Kidney tubule cell (primary cell): ENCODE results near the gene EHD2.

Source experiments
- DNase-seq: peaks from one replicate; pipeline ENCODE4 v3.0.0-alpha.2; 2018; ENCODE audit warnings: low spot score

The EHD2 gene

DNA sequence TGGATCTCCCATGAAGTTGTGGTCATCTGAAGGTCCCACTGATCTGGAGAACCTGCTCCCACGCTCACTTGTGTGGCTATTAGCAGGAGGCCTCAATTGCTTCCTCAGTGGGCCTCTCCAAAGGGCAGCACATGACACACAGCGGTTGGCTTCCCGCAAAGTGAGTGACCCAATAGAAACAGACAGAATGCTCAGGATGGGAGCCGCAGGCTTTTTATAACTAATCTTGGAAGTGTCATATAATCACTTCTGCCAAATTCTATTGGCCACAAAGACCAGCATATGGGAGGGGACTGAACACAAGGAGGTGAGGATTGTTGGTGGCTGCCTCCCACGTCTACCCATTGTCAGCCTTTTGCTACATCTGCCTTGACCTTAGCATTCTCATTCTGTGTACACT is 22.1 kb upstream of the EHD2 start:
- no peak for DNase-seq

DNA sequence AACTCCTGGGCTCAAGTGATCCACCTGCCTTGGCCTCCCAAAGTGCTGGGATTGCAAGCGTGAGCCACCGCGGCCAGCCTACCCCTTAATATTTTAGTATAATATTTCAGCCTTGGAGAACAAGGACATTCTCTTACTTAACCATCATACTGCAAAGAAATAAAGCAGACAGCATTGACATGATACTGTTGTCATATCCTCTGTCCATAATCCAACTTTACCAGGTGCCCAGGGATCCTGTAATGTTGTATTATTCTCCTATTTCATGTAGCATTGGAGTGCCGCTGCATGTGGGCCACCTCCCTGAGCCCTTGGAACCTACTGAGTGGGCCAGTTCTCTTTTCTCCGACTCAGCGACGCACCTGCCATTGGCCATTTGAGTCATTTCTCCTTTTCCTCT is 21.4 kb upstream of the EHD2 start:
- no peak for DNase-seq

DNA sequence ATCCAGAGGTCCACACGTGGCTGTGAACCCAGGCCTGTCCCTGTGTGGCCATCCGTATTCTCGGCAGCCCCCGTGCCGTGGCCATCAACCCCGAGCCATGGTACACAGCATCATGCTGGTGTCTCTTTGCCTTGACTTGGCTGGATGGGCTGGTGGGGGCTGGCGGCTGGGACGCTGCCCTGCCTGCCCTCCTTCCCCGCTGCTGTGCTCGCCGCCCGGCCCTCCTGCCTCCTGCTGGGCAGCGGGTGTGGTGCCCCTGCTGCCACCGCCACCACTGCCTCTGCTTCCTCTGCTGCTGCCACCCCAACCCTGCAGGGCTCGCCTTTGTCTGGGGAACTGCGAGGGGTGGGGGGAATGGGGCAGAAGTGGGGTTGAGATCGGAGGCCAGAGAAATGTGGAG is 19.7 kb upstream of the EHD2 start:
- no peak for DNase-seq

DNA sequence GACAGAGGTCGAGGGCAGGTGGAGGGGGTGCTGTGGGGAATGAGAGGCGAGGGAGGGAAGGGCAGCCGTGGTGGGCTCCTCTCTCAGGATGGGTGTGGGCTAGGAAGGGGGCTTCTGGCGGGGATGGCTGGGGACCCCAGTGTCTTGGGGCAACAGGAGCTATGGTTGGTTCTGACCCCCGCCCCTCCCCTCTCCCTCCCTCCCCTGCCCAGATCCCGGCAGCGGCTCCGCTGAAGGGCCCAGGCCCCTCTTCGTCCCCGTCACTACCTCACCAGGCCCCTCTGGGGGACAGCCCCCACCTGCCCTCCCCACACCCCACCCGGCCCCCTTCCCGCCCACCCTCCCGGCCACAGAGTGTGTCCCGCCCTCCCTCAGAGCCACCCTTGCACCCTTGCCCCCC is 19.3 kb upstream of the EHD2 start:
- no peak for DNase-seq

DNA sequence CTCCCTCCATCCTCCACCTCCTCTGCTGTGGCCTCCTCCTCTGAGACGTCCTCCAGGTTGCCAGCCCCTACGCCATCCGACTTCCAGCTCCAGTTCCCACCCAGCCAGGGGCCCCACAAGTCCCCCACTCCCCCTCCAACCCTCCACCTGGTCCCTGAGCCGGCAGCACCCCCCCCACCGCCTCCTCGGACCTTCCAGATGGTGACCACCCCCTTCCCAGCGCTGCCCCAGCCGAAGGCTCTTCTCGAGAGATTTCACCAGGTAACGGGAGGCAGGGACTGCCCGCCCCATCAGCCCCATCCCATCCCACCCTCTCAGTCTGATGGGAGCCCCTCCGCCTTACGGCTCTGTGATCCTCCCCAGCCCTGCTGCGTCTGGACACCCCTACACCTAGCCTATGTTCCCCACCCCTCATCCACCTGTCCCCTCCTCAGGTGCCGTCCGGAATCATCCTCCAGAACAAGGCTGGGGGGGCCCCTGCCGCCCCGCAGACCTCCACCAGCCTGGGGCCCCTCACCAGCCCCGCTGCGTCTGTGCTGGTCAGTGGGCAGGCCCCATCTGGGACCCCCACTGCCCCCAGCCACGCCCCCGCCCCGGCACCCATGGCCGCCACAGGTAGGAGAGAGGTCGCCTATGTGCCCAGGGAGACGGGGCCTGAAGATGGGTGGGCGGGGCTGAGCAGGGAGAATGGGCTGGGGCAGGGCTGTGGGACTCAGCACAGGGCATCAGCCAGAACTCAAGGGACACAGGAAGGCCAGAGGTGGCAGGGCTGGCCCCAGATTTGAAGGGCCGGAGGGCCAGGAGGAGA is 18.6 kb upstream of the EHD2 start:
- no peak for DNase-seq

DNA sequence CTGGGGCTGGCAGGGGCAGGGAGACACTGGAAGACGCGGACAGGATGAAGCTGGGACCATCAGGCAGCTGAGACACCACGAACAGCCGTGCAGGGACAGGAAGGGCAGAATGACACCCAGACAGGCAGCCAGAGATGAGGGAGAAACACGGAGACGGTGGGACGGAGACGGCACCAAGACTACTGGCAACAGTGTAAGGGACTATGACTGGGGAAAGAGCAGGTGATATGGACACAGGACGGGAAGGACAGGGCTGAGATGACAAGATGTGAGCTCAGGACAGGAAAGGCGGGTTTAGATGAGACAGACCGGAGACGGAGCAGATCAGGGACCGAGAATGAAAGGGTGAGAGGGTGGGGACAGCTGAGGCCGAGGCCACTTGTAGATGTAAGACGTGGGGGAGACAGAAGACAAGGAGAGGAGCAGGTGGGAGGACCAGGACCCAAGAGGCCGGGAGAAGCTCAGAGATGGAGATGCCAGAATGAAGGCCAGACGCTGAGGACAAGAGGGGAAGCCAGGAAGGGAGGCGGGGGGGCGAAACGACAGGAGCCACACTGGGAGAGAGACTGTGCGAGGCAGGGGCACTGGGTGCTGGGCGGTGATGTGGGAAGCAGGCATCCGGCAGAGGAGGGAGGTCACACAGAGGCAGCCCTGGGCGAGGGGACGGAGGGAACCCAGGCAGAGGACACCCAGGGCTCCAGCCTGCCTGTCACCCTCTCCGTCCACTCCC is 17.5 kb upstream of the EHD2 start:
- no peak for DNase-seq

DNA sequence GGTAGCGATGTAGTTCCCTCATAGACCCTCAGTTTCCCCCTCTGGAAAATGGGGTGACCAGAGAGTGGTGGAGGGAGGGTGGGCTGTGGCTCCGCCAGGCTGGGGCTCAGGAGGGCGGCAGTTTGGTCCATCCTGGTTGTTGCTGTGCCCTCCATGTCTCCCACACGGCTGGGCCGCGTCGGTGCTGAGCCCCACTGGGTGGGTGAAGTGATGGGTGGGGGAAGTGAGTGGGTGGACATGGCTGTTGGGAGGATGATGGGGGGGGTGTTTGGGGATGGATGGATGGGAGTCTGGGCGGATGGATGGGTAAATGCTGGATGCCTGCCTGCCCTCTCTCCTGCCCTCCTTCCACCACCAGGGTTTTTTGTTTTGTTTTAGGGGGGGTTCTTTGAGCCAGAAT is 16.6 kb upstream of the EHD2 start:
- no peak for DNase-seq

DNA sequence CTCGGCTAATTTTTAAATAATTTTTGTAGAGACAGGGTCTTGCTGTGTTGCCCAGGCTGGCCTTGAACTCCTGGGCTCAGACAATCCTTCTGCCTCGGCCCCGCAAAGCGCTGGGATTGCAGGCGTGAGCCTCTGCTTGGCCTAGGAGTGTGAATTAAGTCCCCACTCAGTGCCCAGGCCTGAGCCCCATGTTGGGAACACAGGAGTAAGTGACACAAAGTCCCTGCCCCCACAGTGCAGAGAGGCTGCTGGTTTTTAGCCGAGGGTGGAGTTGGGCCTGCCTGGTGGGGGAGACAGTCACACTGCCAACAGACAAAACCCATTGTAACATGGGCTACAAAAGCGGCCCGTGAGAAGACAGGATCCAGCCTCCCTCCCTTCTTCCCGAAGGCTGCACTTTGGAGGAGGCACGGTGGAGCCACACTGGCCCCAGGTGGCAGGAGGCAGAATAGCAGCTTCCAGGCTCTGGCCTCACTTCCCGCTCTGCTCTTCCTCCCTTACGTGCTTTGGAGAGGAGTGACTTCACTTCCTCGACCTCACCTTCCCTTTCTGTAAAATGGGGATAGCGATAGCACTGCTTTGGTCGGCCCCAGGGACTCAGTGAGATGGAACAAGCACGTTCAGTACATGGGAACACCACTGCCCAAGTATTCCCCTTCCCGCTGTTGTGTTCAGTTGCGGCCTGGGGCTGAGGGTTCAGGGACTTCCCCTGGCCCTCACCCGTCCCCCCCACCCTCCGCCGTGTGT is 15.2 kb upstream of the EHD2 start:
- peak; percentile 84 for DNase-seq

DNA sequence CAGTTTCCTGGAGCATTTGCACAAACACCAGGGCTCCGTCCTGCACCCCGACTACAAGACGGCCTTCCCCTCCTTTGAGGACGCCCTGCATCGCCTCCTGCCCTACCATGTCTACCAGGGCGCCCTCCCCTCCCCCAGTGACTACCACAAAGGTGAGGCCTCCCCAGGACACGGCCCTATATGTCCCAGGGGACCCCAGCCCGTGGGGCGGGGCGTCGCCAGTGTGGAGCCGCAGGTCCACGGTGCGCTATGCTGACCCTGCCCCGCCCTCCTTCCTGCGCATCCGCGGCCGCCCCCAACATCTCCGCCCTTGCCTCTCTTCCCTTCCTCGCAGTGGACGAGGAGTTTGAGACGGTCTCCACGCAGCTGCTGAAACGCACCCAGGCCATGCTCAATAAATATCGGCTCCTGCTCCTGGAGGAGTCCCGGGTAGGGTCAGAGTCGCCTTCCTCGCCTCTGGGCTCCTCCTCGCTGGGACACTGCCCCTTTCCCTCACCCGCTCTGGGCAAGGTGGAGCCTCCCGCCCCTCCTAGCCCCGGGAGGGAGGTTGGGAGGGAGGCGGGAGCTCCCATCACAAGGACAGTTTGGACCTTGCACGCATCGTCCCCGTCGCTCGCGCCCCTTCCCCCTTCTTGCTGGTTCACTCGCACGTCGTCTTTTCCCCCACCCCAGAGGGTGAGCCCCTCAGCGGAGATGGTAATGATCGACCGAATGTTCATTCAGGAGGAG is 14.4 kb upstream of the EHD2 start:
- DNase-seq: no peak

DNA sequence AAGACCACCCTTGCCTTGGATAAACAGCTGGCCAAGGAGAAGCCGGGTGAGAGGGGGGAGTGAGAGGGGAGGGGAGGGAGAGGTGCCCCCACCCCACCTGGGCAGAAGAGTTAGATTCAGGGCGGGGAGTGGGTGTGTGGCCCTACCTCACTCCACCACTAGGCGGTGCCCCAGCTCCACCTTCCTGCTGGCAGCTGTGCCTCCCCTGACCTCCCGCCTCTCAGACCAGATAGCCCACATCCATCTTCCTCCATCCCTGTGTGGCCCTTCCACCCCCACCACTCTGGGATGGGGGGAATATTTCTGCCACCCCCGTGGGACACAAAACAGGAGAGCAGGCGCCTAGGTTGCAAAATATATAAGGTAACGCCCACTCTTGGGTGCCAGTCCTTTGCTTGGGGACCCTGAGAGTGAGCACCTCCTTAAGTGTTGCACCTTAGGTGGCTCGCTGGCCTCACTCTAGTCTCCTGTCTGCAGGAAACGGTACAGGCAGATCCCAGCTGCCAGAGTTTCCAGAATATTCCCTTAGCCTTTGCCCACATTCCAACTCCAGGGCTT is 13.8 kb upstream of the EHD2 start:
- peak; percentile 49 for DNase-seq

DNA sequence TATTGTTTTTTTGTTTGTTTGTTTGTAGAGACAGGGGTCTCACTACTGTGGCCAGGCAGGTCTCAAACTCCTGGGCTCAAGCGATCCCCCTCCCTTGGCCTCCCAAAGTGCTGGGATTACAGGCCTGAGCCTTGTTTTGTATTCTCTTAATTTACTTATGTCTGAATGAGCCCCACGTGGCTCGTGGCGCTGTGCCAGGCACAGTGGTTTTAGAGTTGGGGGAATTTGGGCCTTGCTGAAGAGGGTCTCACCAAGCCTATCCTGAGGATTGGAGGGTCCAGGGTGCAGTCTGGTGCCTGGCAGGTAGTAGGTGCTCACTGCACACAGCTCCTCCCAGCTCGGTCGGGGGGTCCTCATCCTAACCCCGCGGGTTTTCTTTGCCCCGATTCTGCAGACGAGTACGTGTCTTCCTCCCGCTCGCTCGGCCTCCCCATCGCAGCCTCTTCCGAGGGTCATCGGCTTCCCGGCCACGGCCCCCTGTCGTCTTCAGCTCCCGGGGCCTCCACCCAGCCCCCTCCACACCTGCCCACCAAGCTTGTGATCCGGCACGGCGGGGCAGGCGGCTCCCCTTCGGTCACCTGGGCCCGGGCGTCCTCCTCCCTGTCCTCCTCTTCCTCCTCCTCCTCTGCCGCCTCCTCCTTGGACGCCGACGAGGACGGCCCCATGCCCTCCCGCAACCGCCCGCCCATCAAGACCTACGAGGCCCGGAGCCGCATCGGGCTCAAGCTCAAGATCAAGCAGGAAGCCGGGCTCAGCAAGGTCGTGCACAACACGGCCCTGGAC is 12.1 kb upstream of the EHD2 start:
- no peak for DNase-seq

DNA sequence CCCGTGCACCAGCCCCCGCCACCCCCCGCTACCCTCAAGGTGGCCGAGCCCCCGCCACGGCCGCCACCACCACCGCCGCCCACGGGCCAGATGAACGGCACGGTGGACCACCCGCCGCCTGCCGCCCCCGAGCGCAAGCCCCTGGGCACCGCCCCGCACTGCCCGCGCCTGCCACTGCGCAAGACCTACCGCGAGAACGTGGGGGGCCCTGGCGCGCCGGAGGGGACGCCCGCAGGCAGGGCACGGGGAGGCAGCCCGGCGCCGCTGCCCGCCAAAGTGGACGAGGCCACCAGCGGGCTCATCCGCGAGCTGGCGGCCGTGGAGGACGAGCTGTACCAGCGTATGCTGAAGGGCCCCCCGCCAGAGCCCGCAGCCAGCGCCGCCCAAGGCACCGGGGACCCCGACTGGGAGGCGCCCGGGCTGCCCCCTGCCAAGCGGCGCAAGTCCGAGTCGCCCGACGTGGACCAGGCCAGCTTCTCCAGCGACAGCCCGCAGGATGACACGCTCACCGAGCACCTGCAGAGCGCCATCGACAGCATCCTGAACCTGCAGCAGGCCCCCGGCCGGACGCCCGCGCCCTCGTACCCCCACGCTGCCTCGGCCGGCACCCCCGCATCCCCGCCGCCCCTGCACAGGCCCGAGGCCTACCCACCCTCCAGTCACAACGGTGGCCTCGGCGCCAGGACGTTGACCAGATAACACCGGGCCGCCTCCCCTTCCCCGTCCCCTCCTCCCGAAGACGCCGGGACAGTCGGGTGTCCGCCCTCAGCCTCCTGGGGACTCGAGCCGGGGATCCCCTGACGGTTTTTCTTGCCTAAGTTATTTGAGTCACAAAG is 11.3 kb upstream of the EHD2 start:
- DNase-seq: no peak

DNA sequence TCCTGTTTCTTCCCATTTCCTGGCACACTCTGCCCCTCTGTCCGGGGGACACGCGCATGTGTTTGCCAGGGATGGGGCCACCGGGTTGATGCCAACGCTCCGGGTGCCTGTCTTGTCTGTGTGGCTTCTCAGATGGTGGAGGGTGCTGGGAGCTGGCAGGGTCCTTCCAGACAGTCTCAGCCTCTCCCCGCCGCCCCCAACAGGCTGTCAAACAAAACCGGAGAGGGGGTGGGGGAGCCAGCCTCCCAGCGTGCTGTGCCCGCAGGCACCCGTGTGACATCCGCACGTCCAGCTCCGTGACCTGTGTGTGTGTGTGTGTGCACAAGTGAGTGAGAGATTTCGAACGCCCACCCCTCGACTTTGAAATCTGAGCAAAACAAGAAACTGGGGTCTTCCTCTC is 10.6 kb upstream of the EHD2 start:
- DNase-seq: no peak

DNA sequence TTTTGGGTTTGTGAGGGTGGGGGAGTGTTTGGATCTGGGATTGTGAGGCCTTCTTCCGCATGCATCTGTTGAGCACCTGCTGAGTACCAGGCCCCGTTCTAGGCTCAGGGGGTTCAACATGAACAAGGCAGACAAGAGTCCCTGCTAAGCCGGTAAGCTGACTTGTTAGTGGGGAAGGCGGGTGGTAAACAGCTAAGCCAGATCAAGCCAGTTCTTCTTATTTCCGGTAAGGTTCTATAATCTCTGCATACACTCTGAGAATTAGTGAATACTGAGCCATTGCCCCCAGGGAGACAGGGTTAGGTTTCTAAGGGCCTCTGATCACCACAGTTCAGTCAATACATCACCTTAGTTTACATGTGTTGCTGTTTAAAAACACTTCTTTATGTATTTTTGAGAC is 9.9 kb upstream of the EHD2 start:
- no peak for DNase-seq

DNA sequence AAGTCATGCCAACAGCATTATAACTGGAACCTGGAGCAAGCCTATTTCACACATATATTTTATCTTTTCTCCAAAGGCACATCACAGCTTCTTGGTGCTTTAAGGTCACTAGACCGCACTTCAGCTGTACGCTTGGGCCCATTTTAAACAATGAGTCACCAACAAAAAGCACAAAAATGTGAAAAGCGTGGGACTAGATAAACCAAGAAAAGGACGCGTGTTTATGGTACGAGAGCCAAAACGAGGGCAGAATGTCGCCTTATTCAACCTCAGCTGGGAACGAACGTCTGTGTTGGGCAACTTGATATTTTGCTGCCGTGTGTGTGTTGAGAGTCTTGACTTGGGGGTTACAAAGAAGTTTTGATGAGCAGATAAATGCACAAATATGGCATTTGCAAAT is 9.2 kb upstream of the EHD2 start:
- DNase-seq: no peak

DNA sequence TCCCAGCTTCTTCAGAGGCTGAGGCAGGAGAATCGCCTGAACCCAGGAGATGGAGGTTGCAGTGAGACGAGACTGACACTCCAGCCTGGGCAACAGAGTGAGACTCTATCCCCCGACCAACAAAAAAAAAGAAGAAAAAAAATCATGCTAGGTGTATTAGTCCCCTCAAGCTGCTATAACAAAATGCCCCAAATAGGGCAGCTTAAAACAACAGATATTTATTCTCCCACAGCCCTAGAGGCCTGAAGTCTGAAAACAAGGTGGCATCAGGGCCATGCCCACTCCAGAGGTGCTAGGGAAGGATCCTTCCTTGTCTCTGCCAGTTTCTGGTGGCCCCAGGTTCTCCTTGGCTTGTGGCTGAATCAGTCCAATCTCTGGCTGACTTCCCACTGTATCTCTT is 8.6 kb upstream of the EHD2 start:
- no peak for DNase-seq

DNA sequence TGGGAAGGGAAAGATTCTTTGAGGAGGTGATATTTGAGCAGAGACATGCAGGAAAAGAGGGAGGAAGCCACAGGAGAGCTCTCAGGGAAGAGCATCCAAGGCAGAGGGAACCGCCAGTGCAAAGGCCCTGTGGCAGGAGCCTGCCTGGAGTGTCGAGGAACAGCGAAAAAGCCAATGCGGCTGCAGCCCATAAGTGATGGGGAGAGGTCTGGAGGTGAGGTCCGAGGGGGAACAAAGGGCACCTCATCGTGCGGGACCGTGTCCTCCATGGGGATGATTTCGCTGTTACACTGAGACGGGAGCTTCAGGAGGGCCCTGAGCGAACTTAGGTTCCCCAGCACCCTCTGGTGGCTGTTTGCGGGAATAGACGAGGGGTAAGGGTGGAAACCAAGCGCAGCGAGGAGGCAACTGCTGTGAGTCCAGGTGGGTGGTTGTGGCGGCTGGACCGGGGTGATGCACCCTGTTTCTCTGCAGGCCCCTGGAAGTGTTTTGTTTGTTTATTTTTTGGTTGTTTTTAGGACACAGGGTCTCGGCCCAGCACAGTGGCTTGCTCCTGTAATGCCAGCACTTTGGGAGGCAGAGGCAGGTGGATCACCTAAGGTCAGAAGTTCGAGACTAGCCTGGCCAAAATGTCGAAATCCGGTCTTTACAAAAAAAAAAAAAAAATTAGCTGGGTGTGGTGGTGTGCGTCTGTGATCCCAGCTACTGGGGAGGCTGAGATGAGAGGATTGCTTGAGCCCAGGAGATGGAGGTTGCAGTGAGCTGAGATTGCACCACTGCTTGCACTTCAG is 5.9 kb upstream of the EHD2 start:
- peak; percentile 79 for DNase-seq

DNA sequence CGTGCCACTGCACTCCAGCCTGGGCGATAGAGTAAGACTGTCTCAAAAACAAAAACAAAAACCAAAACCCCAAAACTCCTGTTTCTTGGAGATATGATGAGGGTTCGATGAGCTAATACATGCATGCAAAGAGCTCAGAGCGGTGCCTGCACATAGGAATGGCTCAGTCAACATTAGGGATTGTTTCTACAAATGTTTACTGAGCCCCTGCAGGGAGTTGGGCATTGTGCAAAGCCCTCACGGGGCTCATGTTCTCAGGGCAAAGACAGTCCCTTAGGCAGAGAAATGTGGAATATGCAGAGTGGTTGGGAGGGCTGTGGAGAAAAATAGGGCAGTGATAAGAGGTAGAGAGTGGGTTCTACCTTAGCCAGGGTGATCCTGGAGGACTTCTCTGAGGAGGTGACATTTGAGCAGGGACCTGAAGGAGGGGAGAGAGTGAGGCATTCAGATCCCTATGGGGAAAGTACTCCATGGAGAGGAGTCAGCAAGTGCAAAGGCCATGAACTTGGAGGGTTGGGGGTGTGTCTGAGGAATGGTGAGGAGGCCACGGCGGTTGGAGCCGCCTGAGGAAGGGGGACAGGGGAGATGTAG is 1.5 kb upstream of the EHD2 start:
- no peak for DNase-seq

DNA sequence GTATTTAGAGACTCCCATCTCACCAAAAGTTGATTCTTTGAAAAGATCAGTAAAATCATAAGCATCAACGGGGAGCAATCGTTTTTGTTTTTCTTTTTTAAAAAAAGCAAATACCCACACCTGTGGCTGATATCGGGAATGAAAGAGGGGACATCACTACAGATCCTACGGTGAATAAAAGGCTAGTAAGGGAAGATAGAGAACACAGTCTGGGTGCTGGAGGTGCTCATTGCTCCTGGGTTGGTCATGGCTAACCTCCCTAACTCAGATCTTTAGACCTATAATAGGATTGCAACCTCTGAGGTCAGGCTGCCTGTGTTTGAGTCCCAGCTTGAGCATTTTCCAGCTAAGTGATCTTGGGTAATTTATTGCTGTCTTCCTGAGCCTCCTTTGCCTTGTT is 1.1 kb downstream of the EHD2 start:
- no peak for DNase-seq
